Dermis microvascular lymphatic vessel endothelial cell (primary cell): Measurements from ENCODE around the gene TAF11L2. TPM values are rescaled to one million over a fixed set of nuclear protein-coding genes. Genes with fewer than 3 reads are reported as not detected.
"Not testable (repeated sequence)": the region's sequence is repeated elsewhere in the genome, so short reads cannot be mapped to it uniquely, and the experiment has no call there.

ENCODE experiments used
- DNase-seq, 2 donors: peaks; one replicate each; pipeline versions ENCODE4 v3.0.0 to v3.0.0-alpha.2; 2010; ENCODE audit warnings: low read depth in 2 of 2
- total RNA-seq: library from RNA; depleted of rRNA; stranded (reverse); fragments of >200 nt; gene quantifications from 2 replicates; pipeline ENCODE4 v1.2.1, GENCODE V29; 2014

The TAF11L2 gene
- total RNA-seq = not detected in 2 replicates

DNA sequence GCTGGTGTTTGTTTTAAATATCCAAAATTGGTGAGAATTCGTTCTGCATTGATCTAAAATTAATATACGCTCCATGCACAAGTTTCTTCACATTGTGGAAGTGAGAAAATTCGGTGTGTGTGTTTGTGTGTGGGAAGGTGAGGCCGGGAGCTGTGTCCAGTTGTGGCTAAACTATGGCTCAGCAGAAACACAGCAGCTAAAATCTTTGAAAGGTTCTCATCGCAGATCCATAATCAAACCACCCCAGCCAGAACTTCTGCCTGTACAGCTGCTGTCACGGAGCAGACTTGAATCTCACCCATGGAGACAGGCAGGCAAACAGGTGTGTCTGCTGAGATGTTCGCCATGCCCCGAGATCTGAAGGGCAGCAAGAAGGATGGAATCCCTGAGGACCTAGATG is at the start of gene TAF11L2:
Gene TAF11L2 (plus strand): TSS at position 301 of the 400 bp plus-strand sequence.
- DNase-seq = not testable (repeated sequence)

DNA sequence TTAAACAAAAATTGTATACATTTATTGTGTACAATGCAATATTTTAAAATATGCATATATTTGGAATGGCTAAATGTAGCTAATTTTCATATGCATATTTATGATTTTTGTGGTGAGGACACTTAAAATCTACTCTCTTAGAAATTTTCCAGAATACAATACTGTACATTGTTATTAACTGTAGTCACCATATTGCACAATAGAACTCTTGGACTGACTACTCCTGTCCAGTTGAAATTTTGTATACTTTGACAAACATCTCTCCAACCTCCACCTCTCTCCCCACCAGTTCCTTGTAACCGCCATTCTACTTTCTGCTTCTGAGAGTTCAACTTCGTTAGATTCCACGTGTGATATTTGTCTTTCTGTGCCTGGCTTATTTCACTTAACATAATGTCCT is 49.2 kb upstream of the TAF11L2 start:
- DNase-seq = no peak

DNA sequence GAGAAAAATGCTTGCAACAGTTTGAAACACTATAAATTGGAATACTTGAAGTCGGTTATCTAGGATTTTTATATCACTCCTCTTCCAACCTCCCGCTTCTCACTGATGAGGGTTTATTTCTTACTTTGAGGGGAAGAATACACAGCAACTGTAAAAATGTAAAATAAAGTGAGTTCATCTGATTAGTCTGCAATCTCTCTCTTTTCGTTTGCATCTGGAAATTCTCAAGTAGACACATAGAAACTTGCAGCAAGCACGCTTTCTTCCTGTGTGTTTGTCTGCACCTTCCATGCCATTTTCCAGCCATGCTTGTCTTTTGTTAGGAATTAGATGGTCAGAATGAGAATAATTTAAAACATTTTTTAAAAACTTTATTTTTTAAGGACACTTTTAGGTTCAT is 45.1 kb upstream of the TAF11L2 start:
- DNase-seq = no peak

DNA sequence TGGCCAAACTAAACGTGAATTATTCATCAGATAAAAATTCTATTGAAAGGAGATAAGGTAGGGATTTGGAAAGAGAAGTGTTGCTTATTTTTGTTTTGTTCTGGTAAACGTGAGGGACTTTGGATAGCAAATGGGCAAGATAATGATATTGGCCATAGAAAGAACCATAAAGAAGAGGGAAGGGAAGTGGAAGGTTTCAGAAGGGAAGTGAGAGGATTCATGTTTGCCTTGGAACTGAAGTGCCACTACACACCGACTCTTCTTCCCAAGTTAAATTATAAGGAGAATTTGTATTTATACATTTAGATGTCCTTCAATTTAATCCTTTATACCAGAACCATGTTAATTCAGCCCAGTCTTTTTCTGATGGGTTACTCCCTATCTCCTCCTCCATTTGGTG is 42.1 kb upstream of the TAF11L2 start:
- no peak for DNase-seq

DNA sequence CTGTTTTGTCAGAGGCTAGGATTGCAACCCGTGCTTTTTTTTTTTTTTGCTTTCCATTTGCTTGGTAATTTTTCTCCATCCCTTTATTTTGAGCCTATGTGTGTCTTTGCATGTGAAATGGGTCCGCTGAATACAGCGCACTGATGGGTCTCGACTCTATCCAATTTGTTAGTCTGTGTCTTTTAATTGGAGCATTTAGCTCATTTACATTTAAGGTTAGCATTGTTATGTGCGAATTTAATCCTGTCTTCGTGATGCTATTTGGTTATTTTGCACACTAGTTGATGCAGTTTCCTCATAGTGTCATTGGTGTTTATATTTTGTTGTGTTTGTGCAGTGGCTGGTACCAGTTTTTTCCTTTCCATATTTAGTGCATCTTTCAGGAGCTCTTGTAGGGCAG is 36.2 kb upstream of the TAF11L2 start:
- DNase-seq = no peak

DNA sequence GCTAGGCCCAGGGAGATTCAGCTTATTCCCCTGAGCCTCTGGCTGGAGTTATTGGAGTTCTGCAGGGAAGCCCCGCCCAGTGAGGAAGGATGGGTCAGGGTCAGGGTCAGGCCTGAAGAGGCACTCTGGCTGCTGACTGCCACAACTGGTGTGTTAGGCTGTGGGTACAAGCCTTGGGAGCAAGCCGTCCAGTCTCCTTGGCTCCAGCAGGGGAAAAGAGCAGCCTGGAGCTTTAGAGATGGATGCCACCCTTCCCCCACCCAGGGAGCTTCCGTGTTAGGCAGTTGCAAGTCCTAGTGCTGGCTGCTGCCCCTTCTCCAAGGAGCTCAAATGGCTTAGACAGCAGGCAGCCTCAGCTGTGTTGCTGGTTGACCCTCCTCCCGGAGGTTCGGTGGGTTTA is 34.4 kb upstream of the TAF11L2 start:
- DNase-seq = no peak

DNA sequence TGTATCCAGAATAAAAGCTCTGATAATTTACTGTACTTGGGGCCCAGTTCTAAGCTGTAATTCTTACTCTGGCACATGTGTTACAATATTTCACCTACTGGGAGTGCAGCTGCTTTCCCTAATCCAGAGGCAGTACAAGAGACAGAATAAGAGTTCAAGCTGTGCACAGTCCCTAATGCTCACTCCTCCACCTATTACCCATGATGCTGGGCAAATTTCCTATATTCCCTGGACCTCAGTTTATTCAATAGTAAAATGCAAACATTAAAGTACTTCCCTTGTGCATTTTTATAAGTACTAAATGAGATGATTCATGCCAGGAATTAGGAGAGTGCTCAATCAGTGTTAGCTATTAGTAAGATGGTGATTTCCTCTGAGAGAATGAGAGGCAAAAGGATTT is 28.0 kb upstream of the TAF11L2 start:
- no peak for DNase-seq

DNA sequence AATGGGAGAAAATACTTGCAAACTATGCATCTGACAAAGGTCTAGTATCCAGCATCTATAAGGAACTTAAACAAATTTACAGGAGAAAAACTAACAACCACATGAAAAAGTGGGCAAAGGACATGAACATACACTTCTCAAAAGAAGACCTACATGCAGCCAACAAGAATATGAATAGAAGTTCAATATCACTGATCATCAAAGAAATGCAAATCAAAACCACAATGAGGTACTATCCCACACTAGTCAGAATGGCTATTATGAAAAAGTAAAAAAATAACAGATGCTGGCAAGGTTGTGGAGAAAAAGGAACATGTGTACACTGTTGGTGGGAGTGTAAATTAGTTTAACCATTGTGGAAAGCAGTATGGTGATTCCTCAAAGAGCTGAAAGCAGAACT is 23.0 kb upstream of the TAF11L2 start:
- not testable (repeated sequence) for DNase-seq

DNA sequence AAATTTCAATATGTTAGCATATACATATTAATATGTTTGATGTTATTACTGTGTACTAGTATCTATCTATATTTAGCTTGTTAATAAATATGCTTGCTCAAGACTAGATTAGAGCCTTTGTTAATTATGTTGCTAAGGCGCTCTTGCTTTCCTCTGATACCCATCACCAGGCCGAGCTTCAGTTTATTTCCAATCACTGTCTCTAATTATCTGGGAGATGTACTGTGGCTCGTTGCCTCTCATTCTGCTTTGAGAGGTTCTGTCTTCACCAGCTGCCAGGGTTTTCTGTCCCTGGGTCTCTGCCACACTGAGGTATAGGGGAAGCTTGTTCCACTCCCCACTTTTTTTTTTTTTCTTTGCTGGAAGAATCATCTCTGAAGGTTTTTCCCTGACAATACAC is 21.0 kb upstream of the TAF11L2 start:
- no peak for DNase-seq

DNA sequence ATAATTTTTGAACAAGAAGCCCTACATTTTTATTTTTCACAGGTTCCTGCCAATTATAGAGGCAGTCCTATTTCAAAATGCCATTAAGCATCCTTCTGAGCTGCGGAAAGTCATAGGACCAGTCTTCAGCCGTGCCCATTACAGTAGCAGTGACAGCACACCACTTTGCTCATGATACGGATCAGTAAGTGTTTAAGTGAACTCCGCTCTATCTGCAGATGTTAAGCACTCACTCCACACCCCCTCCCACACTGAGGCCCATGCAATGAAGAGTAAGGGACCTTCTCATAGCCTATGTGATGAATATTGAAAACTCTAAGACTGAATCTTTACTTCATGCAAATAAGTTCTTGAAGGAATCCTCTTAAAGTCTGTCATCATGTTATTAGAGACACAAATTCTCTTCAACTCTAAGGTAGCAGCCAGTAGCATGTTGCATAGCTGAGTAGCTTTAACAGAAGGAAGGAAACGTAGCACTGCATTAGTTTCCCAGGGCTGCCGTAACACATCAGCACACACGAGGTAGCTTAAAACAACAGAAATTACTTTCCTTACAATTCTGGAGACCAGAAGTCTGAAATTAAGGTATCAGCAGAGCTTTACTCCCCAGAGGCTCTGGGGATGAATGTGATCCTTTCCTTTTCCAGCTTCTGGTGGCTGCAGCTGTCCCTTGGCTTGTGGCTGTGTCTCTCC is 20.3 kb upstream of the TAF11L2 start:
- DNase-seq = no peak

DNA sequence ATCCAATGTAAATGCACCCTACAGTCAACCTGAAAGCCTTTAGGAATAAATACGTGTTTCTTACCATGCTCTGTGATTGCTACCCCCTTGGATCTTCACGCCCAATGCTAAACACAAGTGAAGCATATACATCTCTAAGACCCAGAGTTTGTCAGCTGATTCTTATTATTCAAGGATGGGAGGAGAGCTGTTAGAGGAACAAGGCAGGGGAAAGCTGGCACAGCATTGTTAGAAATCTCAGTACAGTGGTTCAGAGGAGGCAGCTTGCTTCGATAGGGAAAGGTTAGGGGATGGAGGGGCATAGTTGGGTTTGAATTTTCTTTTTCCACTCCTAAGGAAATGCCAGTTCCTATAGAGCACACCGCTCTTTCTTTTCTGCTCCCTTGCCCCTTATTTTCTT is 16.7 kb upstream of the TAF11L2 start:
- DNase-seq = no peak

DNA sequence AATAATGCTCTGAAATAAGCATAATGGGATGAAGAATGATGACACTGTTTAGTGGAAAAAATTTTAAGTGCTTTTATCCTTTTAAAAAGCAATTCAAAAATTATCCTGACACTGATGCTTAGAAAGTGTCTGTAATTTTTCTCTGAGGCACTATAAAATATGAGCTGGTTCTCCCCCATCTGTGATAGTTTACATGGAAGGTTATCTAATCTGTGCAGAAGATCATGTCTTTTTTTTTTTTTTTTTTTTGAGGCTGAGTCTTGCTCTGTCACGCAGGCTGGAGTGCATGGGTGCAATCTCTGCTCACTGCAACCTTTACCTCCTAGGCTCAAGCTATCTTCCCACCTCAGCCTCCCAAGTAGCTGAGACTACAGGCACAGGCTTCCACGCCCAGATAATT is 15.2 kb upstream of the TAF11L2 start:
- no peak for DNase-seq

DNA sequence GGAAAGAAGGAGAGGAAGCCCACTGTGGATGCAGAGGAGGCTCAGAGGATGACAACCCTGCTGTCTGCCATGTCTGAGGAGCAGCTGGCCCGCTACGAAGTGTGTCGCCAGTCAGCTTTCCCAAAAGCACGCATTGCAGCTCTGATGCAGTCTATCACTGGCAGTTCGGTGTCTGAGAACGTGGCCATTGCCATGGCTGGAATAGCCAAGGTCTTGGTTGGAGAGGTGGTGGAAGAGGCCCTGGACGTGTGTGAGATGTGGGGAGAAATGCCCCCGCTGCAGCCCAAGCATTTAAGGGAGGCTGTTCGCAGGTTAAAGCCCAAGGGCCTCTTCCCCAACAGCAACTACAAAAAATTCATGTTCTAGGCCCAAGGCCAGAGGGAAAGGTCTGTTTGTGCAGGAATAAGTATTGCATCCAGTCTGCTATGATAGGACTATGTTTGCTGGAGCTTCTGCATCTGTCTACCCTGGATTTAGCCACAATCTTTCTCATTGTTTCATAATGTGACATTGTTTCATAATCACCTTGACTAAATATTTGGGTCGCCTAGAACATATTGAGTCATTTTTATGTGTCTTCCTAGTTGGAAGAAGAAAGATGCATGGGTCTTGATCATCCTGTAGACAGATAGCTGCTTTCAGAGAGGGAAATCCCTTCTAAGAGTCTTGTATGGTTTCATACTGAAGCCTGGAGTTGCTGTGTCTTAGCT is 11.4 kb upstream of the TAF11L2 start:
- DNase-seq = not testable (repeated sequence)

DNA sequence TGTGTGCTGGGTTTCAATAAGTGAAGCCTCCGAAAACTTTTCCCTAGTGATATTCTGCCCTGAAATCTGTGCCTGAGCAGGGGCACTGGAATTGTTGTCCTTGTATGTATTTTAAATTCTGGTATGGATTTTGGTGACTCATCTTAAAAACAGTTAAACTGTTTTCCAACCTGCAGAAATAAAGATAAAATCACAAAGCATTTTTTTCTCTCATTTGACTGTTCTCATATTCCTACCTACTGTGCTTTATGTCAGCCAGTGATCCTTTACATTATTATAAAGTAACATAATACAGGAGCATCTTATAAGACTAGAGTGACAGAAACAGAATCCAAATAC is 10.9 kb upstream of the TAF11L2 start:
- no peak for DNase-seq

DNA sequence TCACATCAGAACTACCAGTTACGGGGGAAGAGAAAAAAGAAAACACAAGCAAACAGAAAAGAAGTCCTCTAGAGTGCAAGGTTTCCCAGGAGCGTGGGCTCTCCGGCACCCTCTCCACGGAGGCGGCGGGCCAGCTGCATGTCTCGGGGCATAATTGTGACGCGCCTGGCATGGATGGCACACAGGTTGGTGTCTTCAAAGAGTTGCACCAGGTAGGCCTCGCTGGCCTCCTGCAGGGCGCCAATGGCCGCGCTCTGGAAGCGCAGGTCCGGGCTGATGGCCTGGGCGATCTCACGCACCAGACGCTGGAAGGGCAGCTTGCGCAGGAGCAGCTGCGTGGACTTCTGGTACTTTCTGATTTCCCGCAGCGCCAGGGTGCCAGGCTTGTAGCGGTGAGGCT is 6.8 kb upstream of the TAF11L2 start:
- DNase-seq = not testable (repeated sequence)

DNA sequence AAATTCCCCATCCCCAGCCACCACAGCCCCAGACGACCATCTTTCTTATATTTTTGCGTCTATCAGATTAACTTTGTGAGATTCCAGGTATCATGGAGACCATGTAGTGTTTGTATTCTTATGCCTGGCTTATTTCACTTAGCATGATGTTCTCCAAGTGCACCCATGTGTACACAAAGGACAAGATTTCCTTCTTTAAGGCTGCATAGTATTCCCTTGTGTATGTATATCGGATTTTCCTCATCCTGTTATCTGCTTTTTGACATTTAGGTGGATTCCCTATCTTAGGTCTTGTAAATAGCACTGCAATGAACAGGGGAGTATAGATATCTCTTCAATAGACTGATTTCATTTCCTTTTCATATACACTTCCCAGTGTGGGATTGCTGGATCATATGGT is 5.3 kb upstream of the TAF11L2 start:
- DNase-seq = no peak

DNA sequence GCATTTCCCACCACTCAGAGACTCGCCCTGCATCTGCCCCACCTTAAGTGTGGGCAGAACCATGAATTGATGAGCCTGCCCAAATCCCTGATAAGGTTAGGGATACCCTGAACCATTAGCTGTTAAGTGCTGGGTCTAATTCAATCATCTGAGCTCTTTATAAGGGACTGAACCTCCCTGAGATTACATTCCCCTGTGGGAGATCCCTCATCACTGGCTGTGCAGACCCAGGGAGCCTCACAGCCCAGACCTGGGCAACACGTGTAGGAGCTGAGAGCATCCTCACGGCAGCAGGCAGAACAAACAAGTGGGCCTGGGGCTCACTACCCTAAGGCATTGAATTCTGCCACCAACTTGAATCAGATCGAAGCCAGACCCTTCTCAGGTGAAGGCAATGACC is 585 bp upstream of the TAF11L2 start:
- DNase-seq = no peak

DNA sequence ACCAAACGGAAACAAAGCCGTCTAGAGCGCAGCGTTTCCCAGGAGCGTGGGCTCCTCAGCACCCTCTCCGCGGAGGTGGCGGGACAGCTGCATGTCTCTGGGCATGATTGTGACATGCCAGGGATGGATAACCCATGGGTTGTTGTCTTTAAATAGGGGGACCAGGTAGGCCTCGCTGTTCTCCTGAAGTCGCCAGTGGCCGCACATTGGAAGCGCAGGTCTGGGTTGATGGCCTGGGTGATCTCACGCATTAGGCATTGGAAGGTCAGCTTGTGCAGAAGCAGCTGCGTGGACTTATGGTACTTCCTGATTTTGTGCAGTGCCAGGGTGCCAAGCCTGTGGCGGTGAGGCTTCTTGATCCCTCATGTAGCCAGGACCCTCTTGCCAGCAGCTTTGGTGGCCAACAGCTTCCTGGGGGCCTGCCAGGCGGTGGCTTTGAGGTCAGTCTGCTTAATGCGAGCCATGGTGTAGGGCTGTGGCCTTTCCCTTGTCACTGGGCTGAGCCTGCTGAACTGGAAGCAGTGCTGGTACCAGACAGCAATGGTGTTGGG is 13.8 kb downstream of the TAF11L2 start:
- DNase-seq = no peak

DNA sequence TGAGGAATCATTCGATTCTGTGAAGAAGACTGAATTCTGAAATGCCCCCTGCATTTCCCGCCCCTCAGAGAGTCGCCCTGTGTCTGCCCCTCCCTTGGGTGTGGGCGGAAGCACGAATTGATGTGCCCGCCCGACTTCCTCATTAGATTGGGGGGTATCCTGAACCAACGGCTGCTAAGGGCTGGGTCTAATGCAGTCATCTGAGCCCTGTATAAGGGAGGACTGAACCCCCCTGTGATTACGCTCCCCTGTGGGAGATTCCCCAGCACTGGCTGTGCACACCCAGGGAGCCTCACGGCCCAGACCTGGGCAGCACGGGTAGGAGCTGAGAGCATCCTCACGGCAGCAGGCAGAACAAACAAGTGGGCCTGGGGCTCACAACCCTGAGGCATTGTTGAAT is 19.5 kb downstream of the TAF11L2 start:
- DNase-seq = not testable (repeated sequence)

DNA sequence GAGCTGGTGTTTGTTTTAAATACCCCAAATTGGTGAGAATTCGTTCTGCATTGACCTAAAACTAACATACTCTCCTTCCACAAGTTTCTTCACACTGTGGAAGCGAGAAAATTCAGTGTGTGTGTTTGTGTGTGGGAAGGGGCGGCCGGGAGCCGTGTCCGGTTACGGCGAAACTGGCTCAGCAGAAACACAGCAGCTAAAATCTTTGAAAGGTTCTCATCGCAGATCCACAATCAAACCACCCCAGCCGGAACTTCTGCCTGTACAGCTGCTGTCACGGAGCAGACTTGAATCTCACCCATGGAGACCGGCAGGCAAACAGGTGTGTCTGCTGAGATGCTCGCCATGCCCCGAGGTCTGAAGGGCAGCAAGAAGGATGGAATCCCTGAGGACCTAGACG is 20.0 kb downstream of the TAF11L2 start, which contains the start of gene TAF11L3:
Gene TAF11L3 (plus strand): TSS at position 301 of the 400 bp plus-strand sequence.
- not testable (repeated sequence) for DNase-seq

DNA sequence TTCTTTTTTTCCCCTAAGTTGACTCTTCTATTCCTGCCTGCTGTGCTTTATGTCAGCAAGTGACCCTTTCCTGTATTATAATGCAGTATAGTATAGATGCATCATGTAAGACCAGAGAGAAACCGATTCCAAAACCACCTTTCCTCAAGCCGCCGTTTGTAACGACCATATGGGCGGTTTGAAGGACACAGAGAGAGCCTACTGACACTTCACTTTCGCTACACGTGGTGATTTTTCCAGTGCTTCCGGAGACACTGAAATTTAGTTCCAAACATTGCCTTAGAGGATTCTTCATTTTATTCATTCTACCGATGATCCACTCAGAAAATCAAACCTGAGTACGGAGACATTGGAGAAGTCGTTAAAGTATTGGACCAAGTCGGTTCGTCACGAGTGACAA is 21.5 kb downstream of the TAF11L2 start:
- not testable (repeated sequence) for DNase-seq

DNA sequence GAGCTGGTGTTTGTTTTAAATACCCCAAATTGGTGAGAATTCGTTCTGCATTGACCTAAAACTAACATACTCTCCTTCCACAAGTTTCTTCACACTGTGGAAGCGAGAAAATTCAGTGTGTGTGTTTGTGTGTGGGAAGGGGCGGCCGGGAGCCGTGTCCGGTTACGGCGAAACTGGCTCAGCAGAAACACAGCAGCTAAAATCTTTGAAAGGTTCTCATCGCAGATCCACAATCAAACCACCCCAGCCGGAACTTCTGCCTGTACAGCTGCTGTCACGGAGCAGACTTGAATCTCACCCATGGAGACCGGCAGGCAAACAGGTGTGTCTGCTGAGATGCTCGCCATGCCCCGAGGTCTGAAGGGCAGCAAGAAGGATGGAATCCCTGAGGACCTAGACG is 23.5 kb downstream of the TAF11L2 start, which contains the start of gene TAF11L4:
Gene TAF11L4 (plus strand): TSS at position 301 of the 400 bp plus-strand sequence.
- not testable (repeated sequence) for DNase-seq

DNA sequence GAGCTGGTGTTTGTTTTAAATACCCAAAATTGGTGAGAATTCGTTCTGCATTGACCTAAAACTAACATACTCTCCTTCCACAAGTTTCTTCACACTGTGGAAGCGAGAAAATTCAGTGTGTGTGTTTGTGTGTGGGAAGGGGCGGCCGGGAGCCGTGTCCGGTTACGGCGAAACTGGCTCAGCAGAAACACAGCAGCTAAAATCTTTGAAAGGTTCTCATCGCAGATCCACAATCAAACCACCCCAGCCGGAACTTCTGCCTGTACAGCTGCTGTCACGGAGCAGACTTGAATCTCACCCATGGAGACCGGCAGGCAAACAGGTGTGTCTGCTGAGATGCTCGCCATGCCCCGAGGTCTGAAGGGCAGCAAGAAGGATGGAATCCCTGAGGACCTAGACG is 26.9 kb downstream of the TAF11L2 start, which contains the start of gene TAF11L5:
Gene TAF11L5 (plus strand): TSS at position 301 of the 400 bp plus-strand sequence.
- DNase-seq = not testable (repeated sequence)
